Stimulated activated CD8-positive, alpha-beta memory T cell treated with anti-CD3 and anti-CD28 coated beads, Interleukin-7, amount 100 ng/mL, for 24 hours (primary cell): ENCODE results near the gene DUS2.

Experiments
- DNase-seq: peaks from one replicate; pipeline ENCODE4 v3.0.0-alpha.2; 2020; ENCODE audit warnings: low read depth

The DUS2 gene

DNA sequence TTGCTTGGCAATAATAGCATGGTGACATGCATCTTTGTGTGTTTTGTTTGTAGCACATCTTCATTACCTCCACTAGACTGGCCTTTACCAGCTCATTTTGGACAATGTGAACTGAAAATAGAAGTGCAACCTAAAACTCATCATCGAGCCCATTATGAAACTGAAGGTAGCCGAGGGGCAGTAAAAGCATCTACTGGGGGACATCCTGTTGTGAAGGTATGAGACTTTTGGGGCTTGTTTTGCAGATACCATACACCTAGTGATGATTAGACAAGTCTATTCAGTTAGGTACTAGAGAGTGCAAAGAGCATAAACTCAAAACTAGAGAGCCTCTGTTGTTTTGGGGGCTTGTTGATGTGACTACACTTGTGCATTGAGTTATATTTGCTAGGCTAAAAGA is 103.3 kb downstream of the DUS2 start:
- DNase-seq, result no peak

DNA sequence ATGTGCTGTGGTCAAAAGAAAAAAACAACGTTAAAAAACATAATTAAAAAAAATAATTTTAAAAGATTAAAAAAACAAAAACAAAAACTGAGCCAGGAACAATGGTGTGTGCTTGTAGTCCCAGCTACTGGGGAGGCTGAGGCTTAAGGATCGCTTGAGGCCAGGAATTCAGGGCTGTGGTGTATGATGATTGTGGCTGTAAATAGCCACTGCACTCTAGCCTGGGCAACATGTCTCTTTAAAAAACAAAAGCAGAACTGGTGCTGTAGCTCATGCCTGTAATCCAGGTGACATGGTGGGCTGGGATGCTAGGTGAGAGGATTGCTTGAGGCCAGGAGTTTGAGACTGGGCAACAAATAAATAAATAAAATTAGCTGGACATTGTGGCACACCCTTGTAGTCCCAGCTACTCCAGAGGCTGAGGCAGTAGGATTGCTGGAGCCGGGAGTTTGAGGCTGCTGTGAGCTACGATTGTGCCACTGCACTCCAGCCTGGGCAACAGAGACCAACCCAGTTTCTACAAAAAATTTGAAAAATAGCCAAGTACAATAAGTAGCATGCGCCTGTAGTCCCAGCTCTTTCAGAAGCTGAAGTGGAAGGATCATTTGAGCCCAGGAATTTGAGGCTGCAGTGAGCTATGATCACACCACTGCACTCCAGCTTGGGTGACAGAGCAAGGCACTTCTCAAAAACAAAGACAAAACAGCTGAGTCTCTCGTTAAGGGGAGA is 105.7 kb downstream of the DUS2 start:
- no peak for DNase-seq
